Activated CD4-positive, alpha-beta T cell treated with anti-CD3 and anti-CD28 coated beads, Interleukin-2, Interleukin-6, amounts not matched to agents 100 ng/mL and 50 ng/mL, durations not matched to agents 16 hours and 8 hours (primary cell): Measurements from ENCODE around the gene USP15.

Experiments
- DNase-seq: peaks from one replicate; pipeline ENCODE4 v3.0.0-alpha.2; 2020

USP15 gene

GRCh38 chr12:62259993-62260732 is at the start of gene USP15:
Gene USP15 (plus strand): TSS chr12:62260404. CDS start chr12:62260415, 11 bp downstream.
- peak; percentile 97 for DNase-seq

GRCh38 chr12:62210422-62210821 is 49.8 kb upstream of the USP15 start:
- DNase-seq = peak; percentile 47

DNA sequence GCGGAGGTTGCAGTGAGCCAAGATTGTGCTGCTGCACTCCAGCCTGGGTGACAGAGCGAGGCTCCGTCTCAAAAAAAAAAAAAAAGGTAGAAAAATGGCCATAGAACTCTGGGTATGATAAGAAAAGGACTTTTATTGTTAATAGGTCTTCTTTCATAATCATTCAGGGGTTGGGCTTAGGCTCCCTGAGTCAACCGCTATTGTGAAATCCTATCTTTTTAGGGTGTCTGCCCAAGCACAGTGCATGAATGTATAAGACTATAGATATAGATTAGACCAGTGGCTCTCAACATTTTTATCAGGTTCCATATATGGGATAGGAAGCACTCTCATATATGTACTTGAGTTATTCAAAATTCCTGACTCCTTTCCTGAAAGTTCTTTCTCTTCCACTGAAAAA is 48.7 kb upstream of the USP15 start:
- DNase-seq = no peak

GRCh38 chr12:62214846-62215245 is 45.4 kb upstream of the USP15 start:
- DNase-seq = peak; percentile 11

DNA sequence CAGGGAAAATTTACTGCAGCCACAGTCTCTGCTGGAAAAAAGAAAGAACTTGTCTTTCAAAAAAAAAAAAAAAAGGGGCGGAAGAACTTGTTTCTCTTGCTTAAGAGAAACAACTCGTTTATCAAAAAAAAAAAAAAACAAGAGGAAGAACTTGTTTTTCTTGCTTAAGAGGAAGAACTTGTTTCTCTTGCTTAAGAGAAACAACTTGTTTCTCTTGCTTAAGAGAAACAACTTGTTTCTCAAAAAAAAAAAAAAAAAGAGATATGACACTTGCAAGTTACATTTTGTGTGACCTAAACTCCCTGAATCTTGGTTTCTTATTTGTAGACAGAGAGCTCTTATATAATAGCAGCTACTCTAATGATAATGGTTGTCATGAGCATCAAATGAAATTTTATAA is 44.7 kb upstream of the USP15 start:
- no peak for DNase-seq

- no peak for DNase-seq
These were observed 42.6 kb upstream of the USP15 start for GRCh38 chr12:62217466-62218194.

- DNase-seq = no peak
These were observed 39.1 kb upstream of the USP15 start for GRCh38 chr12:62221107-62221506.

- no peak for DNase-seq
These were observed 35.6 kb upstream of the USP15 start for GRCh38 chr12:62224601-62225000.

DNA sequence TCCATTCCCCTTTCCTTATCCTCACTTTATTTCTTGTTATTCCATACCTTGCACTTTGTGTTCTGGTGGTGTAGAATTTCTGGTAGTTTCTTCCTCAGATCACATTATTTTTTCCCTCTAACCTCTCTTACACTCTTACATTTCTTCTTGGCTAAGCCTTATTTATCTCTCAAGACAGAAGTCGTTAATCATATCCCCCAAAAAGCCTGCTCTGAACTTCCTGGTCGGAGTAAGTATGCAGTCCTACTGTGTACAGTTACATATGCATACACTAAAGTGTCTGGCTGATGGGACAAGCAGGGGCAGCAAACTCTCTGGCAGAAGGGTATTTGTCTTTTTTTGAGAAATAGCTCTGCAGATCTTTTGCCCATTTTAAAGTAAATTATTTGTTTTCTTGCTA is 33.1 kb upstream of the USP15 start:
- no peak for DNase-seq

GRCh38 chr12:62230652-62231051 is 29.6 kb upstream of the USP15 start:
- DNase-seq = no peak

DNA sequence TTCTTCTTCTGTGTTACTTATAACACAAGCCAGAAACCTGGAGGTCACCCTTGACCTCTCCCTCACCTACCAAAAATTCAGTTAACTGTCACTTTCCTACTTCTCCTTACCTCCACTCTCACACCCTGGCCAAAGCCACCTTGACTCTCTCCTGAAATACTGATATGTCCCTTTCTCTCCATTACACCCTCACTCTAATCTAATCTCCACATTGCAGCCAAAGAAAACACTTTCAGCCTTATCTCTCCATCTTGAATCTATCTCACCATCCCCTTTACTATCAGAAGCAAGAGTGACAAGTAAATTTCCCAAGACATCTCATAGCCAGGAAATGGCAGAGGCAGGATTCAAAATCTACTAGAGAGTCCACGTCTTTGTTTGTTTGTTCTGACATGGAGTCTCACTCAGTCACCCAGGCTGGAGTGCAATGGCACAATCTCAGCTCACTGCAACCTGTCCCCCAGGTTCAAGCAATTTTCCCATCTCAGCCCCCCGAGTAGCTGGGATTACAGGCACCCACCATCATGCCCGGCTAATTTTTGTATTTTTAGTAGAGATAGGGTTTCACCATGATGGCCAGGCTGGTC is 28.0 kb upstream of the USP15 start:
- no peak for DNase-seq

GRCh38 chr12:62233805-62234204 is 26.4 kb upstream of the USP15 start:
- DNase-seq = no peak

DNA sequence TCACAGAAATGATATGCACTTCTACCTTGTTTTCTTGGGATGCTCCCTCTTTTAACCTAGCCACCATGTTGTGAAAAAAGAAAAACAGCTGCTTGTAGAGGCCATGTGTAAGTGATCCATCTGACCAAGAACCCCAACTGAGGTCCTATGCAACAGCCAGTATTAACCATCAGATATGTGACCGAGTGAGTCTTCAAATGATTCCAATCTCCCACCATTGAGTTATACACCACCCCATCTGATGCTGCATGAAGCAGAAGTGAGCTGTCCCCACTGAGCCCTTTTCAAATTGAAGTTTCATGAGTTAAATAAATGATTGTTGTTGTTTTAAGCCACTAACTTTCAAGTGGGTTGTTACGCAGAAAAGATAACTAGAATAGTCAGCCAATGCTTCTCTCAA is 20.6 kb upstream of the USP15 start:
- no peak for DNase-seq

DNA sequence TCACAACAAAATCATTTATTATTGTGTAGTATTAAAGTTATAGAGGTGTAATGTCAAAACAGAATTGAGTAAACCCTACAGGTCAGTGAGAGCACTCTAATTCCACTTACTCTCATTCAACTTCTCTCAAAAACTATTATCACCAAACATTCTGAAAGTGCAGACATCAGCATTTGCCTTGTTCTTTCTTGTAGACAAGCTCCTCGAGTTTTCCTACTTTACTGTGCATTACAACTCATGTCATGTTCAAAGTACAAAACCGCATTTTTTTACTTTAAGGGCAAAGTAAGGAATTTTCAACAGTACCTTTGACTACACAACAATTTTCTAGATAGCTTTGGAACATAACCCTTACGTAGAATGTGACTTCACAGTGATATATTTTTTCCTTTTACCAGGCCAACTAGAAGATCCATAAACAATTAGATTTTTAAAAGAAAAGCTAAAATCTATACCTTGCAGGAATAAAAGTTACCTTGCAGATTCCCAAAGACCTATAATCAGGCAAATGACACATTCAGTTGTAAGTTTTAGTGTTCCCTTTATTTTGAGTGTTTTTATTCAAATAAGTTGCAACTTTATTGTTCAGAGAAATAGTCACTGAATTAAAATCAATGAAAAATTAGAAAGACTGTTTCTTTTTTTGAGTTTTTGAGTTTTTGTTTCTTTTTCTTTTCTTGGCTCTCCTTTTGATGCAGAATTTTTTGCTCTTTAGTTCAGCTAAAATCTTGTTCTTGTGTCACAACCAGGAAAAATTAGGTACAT is 12.7 kb upstream of the USP15 start:
- no peak for DNase-seq

- DNase-seq = no peak
These were observed 11.3 kb upstream of the USP15 start for GRCh38 chr12:62248873-62249272.

DNA sequence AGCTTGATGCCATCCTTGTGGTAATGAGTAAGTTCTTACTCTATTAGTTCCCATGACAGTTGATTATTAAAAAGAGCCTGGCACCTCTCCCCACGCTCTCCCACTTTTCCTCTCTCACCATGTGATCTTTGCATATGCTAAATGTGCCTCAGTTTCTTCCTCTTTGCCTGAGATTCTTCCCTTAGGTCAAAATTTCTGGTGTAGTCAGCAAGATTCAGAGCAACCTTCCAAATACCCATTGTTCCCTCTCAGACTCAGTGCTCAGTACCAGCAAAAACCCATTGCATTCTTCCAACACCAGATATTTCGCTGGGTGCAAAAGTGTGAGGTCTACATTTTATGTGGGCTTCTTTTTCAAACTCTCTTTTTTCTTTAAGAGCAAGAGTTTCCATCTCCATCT is 10.8 kb upstream of the USP15 start:
- no peak for DNase-seq

GRCh38 chr12:62250671-62251608 is 9.3 kb upstream of the USP15 start:
- DNase-seq = peak; percentile 71

GRCh38 chr12:62251609-62251958 is 8.6 kb upstream of the USP15 start:
- no peak for DNase-seq

DNA sequence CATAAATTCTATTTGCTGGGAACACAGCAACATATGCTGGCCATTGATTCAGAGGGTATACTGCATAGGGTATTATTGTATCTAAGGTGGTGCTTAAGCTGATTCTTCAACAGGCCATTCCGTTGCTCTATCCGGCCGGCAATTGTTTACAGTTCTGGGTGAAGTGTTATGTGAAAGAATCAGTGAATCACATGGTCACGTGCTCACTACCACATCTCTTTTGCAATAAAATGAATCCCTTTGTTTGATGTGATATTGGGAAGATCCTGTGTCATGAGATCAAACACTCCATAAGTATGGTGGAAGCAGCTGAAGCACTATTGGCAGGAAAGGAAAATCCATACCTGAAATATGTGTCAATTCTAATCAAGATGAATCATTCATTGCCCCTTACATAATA is 7.6 kb upstream of the USP15 start:
- DNase-seq = no peak

DNA sequence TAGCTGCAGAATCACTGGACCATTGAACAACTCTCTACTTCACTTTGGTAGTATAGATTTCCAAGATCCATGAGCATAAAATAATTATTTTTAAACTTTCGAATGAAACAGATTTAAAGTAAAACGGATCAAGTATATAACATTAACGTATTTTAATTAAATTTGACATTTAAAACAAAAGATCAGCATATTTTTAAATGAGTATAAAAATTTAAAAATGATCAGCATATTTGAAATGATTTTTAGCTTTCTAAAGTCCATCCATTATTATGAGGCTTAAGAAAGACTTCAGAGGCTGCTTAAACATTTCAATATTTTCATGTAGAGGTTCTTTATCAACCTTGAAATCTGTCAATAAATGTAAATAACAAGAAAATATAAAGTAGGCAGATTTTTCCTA is 5.2 kb upstream of the USP15 start:
- no peak for DNase-seq

DNA sequence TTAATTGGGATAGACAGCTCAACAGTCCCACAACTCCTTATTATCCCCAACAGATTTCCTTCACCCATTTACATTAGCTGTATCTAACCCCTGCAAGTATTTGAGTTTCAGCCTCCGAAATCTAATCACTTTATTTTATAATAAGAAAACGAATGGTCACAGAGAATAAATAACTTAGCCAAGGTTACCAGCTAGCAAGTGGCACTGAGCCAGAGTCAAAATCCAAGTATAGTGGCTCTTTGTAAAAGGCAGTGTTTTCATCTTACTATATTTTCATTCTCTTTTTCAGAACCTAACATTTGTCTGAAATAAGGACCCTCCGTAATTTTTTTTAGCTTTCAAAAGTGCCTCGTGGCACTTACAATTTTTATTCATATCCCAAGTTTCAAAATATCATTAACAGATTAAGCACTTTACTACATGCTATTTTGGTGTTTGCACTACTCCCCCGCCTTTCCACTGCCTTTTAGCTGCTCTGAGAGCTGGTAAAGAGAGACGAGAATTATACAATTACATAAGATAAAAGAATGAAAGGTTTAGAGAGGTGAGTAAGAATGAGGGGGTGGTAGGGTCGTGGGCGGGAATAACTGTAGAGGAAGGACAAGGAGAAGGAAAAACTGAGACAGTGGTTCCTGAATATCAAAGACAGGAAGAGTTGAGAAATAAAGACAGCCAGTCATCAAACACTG is 3.7 kb upstream of the USP15 start:
- DNase-seq = peak; percentile 7

- no peak for DNase-seq
These were observed 2.0 kb upstream of the USP15 start for GRCh38 chr12:62258231-62258630.
